HG02623 (cell line): ENCODE results near the gene PLEKHM3.
A peak's percentile ranks its signal among the peaks of the same experiment; 100 is the strongest.

Experiments used
- ATAC-seq: cut with Tn5 transposase; IDR thresholded peaks from one replicate; pipeline ENCODE4 v1.9.1; 2021; ENCODE audit warnings: moderate library complexity; ENCODE audit not compliant: unreplicated experiment

PLEKHM3 gene

DNA sequence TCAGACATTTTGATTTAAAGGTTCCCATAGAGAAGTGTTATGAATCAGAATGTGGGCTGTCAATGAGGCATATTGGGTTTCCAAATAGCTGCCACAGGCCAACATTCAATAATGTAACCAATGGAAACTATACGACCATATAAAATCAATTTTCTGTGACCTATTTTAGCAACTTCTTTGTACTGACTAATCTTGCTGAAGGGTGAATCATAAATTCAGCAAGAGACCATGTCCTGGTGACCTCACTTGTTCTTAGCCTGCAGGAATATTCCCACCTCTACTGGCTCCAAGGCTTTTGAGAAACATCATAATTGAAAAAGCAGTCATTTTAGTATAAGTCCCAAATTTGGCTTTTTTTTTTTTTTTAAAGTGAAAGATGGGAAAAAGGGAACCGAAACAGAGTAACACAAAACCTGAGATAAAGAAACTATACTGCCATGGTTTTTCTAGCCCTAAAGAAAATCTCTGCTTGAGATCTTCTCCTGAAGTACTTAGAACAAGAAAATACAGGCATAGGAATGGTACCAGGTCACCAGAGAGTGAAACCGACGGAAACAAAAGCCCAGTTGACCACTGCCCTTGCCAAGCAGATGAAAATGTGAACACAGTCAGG, 32.1 kb downstream of the PLEKHM3 start:
- ATAC-seq: no peak

DNA sequence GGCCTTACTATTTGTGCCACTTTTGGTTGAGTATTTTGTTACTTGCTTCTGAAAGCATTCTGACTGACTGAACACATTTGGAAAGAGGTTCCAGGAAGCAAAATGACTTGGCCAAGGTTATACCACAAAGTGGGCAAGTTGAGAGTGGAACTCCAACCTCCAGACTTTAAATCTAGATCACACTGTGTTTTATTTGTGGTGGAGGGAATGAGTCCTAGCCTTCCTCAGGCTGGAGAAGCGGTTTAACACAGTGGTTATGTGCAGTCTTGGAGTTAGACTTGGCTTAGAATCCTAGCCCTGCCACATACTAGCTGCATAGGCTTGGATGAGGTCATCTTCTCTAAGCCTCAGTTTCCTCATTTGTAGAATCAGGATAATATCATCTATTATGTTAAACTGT, 33.4 kb downstream of the PLEKHM3 start:
- ATAC-seq: no peak

DNA sequence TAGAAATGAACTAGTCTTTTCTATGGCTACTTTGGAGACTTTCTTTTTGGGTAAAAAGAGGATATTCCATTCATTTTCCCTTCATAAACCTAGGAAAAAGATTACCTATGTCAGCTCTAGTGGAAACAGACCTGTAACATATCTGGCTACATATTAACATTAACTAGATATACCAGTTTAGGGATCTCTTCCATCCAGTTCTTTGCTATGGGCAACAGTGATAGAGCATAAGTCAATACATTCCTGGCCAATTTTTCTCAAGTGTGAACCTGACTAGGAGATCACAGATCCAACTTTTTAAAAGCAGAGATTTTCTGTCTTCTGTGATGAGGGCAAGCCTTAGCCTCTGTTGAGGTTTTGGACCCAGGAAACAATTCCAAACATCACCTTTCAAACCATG, 34.5 kb downstream of the PLEKHM3 start:
- ATAC-seq: no peak

DNA sequence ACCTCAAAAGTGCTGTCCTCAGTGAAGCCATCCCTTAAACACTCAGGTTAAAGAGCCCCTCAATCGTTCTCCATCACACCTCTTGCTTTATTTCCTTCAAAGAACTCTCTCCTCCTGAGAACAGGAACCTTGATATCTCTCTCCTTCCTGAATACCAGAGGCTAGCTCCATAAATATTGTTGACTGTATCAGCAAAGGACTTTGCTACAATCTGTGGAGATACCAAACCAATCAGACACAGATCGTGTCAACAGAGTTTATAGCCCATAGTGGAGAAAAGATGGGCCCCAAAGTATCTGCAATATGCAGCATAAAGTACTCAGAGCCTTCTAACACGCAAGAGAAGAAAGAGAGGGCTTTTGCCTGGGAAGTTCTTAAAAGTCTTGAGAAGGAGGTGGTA, 36.4 kb downstream of the PLEKHM3 start:
- no peak for ATAC-seq

DNA sequence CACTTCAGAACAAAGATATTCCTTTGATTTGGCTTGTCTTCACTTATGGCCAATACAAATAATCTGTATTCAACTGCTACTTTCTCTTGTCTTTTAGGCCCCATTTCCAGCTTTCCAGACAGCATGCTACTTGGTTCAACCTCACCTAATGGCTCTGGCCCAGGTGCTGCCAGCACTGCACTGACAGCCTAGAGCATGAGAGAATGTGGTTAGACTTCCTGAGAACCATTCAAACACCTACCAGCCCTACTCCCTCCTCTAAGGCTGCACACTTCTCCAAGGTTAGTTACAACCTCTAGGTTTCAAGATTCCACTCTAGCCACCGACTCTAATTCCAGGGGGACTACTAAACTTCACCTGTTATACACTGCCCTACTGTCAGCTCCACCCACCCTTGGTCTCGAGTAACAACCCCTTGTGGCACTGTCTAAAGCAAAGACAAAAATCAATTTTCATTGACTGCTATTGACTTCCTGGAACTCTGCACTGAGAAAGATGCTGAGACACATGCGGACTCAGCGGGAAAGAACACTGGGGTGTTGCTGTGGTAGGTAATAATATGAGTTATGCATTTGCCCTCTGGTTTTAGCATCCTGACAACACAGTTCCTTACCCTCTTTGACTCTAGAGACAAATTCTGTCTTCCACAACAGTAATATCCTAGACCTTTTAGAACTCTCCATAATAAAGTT, 38.2 kb downstream of the PLEKHM3 start:
- no peak for ATAC-seq

DNA sequence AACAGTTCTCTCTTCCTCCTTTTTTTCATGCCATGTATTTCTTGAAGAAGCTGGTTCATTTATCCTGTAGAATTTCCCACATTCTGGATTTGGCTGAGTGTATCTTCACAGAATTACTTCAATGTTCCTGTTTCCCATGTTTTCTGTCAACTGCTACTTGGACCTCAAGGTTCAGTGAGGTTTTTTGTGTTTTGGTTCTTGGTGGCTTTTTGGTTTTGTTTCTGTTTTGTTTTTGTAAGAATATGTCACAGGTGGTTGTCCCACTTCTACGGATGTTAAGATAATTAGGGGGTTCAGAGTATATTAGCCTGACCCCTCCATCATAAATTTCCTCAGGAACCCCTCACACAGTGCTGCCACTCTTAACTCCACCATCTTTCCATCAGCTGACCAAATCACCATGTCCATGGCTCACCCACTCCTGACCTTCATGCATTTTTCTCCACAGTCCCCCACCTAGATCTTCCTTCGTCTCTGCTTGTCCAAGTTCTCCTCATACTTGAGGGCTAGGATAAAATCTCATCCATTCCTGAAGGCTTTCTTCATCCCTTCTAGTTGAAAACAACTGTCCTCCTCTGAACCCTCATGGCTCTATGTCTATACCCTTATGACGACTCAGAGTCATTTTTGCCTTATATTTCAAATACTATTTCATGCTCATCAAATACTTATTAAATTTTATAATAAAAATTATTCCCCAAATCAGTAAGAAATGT, 40.4 kb downstream of the PLEKHM3 start:
- no peak for ATAC-seq

DNA sequence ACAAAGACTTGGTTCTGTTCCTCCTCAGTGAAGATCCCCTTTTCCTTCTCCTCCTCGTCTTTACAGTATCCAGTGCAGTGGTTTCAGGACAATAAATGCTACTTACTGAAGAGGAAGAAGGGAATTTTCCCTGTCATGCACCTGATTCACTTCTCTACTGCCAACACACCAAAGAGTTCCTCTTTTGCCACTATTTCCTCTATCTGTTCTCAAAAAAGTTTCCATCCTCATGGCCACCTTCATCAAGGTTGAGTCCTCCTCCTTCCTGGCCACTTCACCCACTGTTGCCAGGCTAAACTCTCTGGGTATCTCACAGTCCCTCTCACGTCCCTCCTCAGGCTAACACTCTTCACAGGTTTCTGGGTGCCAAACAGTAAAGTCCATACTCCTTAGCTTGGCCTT, 41.7 kb downstream of the PLEKHM3 start:
- ATAC-seq: peak; percentile 76

DNA sequence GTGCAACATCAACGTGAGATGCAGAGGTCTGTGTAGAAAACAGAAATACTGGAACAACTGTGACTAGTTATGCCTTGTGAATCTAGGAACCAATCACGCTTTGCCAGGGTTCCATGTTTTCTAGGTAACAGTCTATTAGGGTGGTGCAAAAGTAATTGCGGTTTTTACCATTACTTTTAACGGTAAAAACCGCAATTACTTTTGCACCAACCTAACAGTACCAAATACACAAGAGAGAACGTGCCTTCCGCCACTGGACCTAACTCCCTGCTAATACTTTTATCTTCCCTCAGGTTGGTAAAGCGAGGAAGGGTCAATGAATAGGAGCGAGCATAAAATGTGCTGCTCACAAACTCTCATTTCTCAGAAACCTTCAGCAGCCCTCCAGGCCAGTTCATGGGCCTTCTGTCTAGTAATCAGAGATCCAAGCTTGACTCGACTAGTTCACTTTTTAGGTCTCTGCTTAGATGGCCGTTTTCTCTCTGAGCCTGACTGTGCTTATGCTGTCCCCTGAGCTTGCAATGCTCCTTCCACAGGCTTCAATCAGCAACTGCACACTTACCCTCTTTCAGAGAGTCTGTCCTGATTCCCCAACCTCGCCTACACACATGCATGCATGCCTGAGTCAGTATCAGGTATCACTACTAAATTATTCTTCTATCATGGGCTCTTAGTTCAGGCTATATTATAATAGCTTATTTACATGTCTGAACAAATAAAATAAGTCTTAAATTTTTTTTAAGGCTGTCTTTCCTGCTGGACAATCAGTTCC, 47.0 kb downstream of the PLEKHM3 start:
- ATAC-seq: no peak

DNA sequence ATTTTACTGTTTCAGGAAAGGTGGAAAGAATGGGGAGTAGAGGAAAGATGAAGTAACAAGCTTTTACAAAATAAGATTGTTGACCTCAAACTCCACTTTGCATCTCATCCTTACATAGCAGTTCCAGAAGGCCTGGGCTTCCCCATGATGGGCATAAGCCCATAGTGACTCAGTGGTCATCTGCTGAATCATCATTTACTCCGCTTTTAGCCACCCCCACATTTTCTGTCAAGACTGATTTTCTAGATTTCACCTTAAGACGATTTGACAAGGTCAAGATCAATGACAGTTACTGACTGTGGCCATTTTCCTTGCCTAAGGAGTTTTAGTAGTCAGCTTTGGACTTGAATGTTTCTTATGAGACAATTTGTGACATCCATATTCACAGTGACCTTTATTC, 49.4 kb downstream of the PLEKHM3 start:
- no peak for ATAC-seq

DNA sequence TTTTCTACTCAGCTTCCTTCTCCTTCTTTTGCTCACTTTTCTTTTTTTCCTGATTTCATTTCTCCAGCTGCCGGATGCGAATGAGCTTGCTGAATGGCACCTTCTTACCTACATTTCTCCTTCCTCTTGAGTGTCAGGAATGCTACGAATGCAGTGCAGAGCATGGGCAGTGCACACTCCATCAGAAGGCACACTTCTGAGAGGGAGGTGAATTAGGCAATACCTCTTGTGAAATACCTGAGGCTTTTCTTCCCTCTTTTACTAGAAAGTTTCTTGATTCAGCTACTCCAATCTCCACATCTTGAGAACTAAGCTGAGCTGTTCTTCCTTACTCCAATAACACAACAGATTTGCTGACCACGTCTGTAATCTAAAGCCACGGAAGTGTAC, 51.1 kb downstream of the PLEKHM3 start:
- no peak for ATAC-seq

DNA sequence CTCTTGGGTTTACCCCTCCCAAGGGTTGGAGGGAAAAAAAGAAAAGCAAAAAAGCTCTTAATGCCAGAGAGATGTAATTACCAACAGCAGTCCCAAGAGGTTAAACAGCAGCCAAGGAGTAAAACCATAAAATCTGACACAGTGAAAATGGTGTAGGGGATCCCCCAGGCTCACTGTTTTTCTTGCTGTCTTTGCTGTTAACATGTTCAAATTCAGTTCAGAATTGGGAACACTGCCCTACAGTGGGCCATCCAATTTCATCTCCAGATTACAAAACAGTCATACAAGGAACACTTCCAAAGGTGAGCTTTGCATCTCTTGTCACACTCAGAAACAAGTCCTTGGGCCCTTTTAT, 54.5 kb downstream of the PLEKHM3 start:
- no peak for ATAC-seq

DNA sequence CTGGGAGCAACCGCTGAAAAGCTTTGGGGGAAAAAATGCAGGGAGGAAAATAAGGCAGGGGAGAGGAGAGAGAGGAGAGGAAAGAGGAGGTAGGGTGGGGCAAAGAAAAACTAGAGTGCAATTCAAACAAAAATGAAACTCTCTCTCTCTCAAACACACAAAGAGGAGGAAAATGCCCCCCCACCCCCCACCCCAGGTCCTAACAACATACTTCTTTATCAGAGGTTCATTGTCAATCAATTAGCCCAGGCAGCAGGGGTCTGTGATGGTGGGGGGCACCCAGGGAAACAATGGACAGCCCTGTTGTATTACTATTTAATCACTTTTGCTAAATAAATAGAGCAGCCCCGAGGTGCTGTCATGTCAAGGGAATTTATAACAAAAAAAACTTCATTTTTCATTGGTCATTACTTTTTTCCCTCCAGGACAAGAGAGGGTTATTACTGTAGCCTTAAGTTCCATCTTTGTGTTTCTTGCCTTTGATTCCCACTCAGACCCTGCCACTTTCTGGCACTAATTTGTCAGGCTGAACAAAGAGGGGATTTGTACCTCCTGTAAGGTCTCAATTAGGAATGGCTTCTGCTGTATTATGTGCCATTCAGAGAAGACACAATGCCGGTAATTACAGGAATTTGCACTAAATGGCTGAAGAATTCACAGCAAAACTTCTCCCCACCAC, 55.0 kb downstream of the PLEKHM3 start:
- ATAC-seq: no peak

DNA sequence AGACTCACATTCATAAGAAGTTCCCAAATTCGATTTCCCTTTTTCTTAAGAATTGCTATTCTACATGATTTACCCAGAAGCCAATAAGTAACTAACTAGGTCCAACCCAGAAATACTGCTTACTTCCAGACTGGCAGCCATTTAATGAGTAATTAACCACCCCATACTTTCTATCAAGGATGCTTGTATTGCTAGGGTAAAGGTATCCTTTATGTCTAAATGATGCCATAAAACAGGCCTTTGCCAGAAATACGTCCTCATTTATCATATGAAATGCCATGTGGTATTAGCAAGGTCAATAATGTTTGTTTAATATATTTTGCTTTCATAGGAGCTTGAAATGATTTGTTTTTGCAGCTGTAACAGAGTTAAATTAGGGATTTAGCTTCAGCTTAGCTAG, 56.1 kb downstream of the PLEKHM3 start:
- ATAC-seq: no peak

DNA sequence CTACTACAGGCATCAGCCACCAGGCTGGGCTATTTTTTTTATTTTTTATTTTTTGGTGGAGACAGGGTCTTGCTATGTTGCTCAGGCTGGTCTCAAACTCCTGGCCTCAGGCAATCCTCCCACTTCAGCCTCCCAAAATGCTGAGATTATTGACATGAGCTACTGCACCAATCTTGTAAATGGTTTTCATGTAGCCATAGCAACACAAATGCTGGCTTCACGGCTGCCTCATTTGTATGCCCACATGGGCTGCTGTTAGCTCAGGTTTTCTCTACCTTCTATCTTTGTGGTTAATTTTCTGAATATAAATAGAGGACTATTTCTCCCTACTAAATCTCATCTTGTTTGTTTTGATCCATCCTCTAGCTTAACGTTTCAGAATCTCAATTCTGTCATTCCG, 58.2 kb downstream of the PLEKHM3 start:
- ATAC-seq: no peak

DNA sequence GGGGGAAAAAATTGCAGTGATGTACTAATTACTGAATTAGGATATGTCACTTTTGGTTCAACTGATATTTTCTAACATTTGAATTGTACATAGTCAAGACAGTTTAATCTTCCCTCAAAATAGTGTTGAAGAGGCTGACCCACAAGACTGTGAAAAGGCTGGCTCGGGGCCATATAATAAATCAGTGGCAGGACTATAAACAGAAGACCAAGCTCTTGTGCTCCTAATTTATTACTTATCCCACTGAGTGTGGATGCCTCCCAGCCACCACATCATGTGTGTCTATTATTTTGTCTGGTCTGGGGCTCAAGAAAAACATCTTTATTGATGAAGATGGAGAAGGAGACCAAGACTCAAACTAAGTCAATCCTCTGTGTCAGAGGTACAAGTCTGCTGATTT, 64.4 kb downstream of the PLEKHM3 start:
- no peak for ATAC-seq

DNA sequence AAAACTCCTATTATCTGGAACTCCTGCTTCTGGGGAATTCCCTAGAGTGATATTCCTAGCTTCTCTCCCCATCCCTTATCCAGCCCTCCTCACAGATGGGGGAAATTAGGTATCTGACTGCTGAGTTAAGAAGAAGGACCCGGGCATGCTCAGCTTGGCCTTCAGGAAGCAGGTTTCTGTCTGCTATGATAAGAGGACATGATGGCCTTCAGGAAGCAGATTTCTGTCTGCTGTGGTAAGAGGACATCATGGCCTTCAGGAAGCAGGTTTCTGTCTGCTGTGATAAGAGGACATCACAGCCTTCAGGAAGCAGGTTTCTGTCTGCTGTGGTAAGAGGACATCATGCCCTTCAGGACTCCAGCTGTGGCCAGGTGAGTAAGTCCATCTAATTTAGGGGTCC, 65.2 kb downstream of the PLEKHM3 start:
- ATAC-seq: no peak

DNA sequence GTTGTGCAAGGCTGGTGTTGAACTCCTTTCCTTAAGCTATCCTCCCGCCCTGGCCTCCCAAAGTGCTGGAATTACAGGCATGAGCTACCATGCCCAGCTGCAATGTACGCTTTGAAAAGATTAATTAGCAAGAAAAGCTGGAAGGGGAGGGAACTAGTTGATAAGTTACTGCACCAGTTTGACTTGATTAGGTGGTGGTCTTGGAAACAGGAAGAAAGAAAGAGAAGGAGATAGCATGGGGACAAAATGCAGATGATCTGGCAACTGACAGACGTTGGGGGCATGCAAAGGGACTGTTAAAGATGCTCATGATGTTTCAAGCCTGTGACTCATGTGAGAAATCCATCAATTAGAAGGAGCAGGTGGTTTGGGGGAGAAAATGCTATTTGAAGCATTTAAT, 68.6 kb downstream of the PLEKHM3 start:
- no peak for ATAC-seq

DNA sequence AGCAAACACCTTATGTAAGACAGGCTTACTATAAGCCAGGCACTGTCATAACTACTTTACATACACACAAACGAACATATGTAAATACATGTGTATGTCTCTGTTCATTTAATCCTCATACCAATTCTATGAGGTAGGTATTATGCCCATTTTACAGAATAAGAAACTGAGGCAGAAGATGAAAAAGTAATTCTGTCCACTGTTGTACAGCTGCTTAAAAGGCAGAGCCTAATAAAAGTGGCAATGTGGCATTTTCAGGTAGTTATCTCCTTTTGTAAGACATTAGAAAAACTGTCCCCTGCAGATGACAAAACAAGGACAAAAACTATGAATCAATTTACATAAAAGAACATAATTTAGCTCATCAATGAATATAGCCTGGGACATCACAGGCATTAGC, 69.9 kb downstream of the PLEKHM3 start:
- ATAC-seq: no peak

DNA sequence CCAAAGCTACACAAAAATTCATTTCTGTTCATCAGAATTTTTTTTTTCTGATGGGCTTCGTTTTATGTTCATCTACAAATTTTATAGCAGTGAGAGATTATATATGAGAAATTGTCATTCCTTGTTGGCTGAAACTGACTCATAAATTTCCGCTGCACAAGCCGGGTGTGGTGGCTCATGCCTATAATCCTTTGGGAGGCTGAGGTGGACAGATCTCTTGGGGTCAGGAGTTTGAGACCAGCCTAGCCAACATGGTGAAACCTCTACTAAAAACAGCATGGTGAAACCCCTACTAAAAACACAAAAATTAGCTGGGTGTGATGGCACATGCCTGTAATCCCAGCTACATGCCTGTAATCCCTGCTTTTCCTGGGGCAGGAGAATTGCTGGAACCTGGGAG, 72.0 kb downstream of the PLEKHM3 start:
- no peak for ATAC-seq

DNA sequence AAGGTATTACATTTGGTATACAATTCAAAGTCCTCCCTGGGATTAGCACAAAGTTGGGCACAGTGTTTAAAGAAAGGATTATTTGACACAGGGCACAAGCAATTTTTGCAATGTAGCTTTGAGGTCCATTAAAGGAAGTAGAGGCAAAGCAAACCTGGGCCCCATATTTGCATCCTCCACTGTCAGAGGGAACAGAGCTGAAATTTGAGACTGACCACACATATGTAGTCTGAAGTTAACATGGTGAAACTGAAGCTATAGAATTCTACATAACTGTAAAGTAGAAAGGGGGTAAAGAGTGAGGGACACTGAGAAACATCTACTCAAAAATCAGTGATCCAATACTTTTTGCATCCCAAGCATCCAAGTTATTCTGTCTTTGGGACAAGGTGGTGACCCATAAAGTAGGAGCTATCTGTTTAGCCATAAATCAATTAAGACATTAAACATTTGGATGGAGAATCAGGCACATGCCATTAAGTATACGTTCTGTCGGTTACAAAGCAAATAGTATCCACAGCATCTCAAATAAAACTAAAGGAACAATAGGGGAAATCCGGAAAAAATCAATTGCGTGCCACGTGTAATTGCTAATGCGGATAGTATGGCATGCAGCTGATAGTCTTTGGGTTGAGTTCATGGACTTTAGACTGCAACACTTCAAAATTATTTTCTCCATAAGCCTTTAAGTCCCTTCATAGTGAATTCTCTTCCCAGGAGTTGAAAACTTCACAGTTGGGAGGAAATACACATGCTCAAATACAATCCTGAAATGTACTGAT, 72.6 kb downstream of the PLEKHM3 start:
- no peak for ATAC-seq
